K562 (cell line): ENCODE measurements around the gene TLE7. TPM values are rescaled to one million over a fixed set of nuclear protein-coding genes. Genes with fewer than 3 reads are reported as not detected.

ENCODE experiments used
- BRF1 ChIP-seq: IDR thresholded peaks from 3 replicates; pipeline ENCODE4 v1.6.1; 2011; ENCODE audit warnings: borderline replicate concordance, mild to moderate bottlenecking; ENCODE audit not compliant: insufficient read length; ENCODE audit errors: extremely low read depth
- CBX3 ChIP-seq, 2 experiments: IDR thresholded peaks; 1 replicate in 1 of 2; 2 replicates in 1 of 2; pipeline ENCODE4 v1.6.1; 2012; ENCODE audit warnings: inconsistent platforms in 2 of 2, low read length in 2 of 2, borderline replicate concordance in 1 of 2, control low read depth in 1 of 2
- CXXC5 ChIP-seq: fragments of 250-450 bp; sonication (Bioruptor Pico); IDR thresholded peaks from 2 replicates; pipeline ENCODE4 v1.8.0; 2022; ENCODE audit warnings: inconsistent platforms, mild to moderate bottlenecking, moderate library complexity
- ESRRA ChIP-seq: fragments of 450-650 bp; IDR thresholded peaks from 2 replicates; pipeline ENCODE4 v1.6.1; 2014; ENCODE audit warnings: low read depth, mild to moderate bottlenecking, moderate library complexity, borderline replicate concordance
- FOSL1 ChIP-seq: fragments of 200-800 bp; sonication (Bioruptor generic); conservative IDR thresholded peaks from 2 replicates; pipeline ENCODE4 v1.6.1; 2016; ENCODE audit warnings: missing genetic modification characterization, missing compliant biosample characterization
- HLTF ChIP-seq: fragments of 450-650 bp; IDR thresholded peaks from 2 replicates; pipeline ENCODE4 v1.6.1; 2016
- HOXB6 ChIP-seq: fragments of 250-450 bp; sonication (Bioruptor Pico); IDR thresholded peaks from 2 replicates; pipeline ENCODE4 v1.5.1; 2022; ENCODE audit warnings: mild to moderate bottlenecking, borderline replicate concordance
- MTA1 ChIP-seq: fragments of 450-650 bp; IDR thresholded peaks from 2 replicates; pipeline ENCODE4 v1.6.1; 2017; ENCODE audit warnings: borderline replicate concordance
- MTA3 ChIP-seq: fragments of 450-650 bp; formaldehyde crosslinking; IDR thresholded peaks from 2 replicates; pipeline ENCODE4 v1.6.1; 2017; ENCODE audit warnings: mild to moderate bottlenecking, borderline replicate concordance
- MYC ChIP-seq, 2 experiments: fragments of 250-450 bp in 1 of 2; sonication (Bioruptor Pico) in 1 of 2; IDR thresholded peaks; 2 replicates each; pipeline versions ENCODE4 v1.5.1 to v1.6.1; 2012 to 2021; ENCODE audit warnings: low read depth in 2 of 2, borderline replicate concordance in 1 of 2, improper control_type of control experiment in 1 of 2, low read length in 1 of 2, mild to moderate bottlenecking in 1 of 2, moderate library complexity in 1 of 2
- NFIC ChIP-seq: fragments of 450-650 bp; IDR thresholded peaks from 2 replicates; pipeline ENCODE4 v1.6.1; 2017; ENCODE audit warnings: mild to moderate bottlenecking, inconsistent platforms
- POLR3A ChIP-seq: IDR thresholded peaks from 2 replicates; pipeline ENCODE4 v1.6.1; 2011; ENCODE audit warnings: borderline replicate concordance, mild to moderate bottlenecking, moderate library complexity; ENCODE audit not compliant: insufficient read length, insufficient read depth; ENCODE audit errors: extremely low read depth
- ZNF121 ChIP-seq: sonication (generic); formaldehyde crosslinking; conservative IDR thresholded peaks from 2 replicates; pipeline ENCODE4 v1.8.0; 2022; ENCODE audit warnings: missing genetic modification reagents
- ZSCAN29 ChIP-seq: fragments of 450-650 bp; IDR thresholded peaks from 2 replicates; pipeline ENCODE4 v1.6.1; 2017
- polyA plus RNA-seq, 8 experiments: library from polyadenylated mRNA; depleted of rRNA in 4 of 8; stranded (reverse) in 5 of 8; unstranded in 3 of 8; fragments of >200 nt; fragmentation: Nextera tagmentation in 2 of 8; fragmentation: Illumina TruSeq in 1 of 8; extraction: Ambion mirVana in 2 of 8; extraction: Trizol in 1 of 8; gene quantifications; 2 replicates each; pipeline versions ENCODE4 v1.2.1 to v1.2.3, GENCODE V29; 2011 to 2014; ENCODE audit warnings: inconsistent platforms in 1 of 8, missing spikeins in 1 of 8
- total RNA-seq, 7 experiments: library from RNA; depleted of rRNA in 6 of 7; stranded (reverse); fragments of >200 nt in 6 of 7; fragmentation: Illumina TruSeq in 2 of 7; extraction: Trizol in 2 of 7; gene quantifications; 2 replicates each; pipeline versions ENCODE4 v1.2.1 to v1.2.3, GENCODE V29; 2011 to 2021; ENCODE audit warnings: low replicate concordance in 1 of 7
- TF ChIP-seq, protein P1 (sequence below), 2 experiments: fragments of 250-450 bp in 1 of 2; fragments of 450-650 bp in 1 of 2; sonication (Bioruptor Pico) in 1 of 2; IDR thresholded peaks; 2 replicates each; pipeline versions ENCODE4 v1.6.1 to v1.8.0; 2016 to 2021; ENCODE audit warnings: mild to moderate bottlenecking in 2 of 2, moderate library complexity in 2 of 2, missing compliant biosample characterization in 1 of 2, missing genetic modification characterization in 1 of 2
- TF ChIP-seq, protein P2 (sequence below): sonication (generic); formaldehyde crosslinking; IDR thresholded peaks from 2 replicates; pipeline ENCODE4 v1.8.0; 2023; ENCODE audit warnings: mild to moderate bottlenecking, missing genetic modification reagents
- TF ChIP-seq, protein P3 (sequence below): fragments of 450-650 bp; formaldehyde crosslinking; conservative IDR thresholded peaks from 2 replicates; pipeline ENCODE4 v1.4.0; 2022; ENCODE audit warnings: mild to moderate bottlenecking, missing genetic modification characterization
- TF ChIP-seq, protein P4 (sequence below): fragments of 450-650 bp; IDR thresholded peaks from 2 replicates; pipeline ENCODE4 v1.6.1; 2016

The TLE7 gene
- total and polyA plus RNA-seq, 9 of the 15 experiments (the other 6 are each of a cell fraction or from before 2014, with no cell fraction given): not detected

DNA sequence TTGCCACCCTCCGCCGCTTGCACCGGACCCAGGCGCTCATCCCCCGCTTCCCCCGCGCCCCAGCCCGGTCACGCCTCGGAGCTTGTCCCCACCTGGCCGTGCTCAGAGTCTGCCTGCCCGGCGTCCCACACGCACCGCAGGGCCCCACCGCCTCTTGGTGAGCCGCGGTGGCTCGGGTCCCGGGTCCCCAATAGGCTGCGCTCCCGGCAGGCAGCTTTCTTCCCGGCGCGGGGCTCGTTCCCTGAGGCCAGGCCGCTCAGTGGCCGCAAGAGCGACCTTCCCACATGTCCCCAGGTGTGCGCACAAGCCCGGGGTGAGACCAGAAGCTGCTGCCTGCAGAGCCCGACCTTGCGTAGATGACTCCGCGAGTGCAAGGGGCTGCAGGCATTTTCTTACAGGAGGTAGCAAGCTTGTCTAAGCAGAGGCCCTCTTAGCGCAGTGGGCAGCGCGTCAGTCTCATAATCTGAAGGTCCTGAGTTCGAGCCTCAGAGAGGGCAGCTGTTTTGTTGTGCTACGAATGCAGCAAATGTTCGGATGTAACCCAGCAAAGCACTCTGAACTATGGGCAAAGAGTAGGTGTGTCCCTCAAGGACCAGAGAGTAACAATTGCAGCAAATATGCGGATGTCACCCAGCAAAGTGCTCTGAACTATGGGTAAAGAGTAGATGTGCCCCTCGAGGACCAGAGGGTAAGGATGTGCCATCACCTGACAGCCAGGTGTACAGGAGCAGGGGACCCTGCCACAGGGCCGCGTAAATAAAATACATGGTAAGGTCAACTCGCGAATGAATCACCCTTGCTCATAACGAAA, 15.6 kb downstream of the TLE7 start (continued):
- TF ChIP-seq MTA1 (peak; percentile 79; the same call in 1 of the 2 replicates), MYC (IDR thresholded peaks at IDR 0.05; ENCODE audit: low read depth, low read length) (0 out of 2 replicates have a peak, but pooled peaks have one; percentile 15), MYC (CRISPR knock-in tag; IDR thresholded peaks at IDR 0.05; ENCODE audit: borderline replicate concordance, low read depth) (no peak), ZNF121 (CRISPR knock-in tag) (no peak), CBX3 (IDR thresholded peaks at IDR 0.05; ENCODE audit: borderline replicate concordance in 1 of 2, low read length in 2 of 2) (peak in 1 of 2 experiments; percentile 44; a peak in 1 of 3 replicates), MTA3 (peak; percentile 75; the same call in 1 of the 2 replicates), BRF1 (peak; percentile 14), POLR3A (peak; percentile 82), HLTF (no peak), CXXC5 (CRISPR knock-in tag) (0 out of 2 replicates have a peak, but pooled peaks have one; percentile 9), FOSL1 (tag) (peak; percentile 78), ZSCAN29 (0 out of 2 replicates have a peak, but pooled peaks have one; percentile 55), ESRRA (peak; percentile 65; the same call in 1 of the 2 replicates), HOXB6 (CRISPR knock-in tag) (0 out of 2 replicates have a peak, but pooled peaks have one; percentile 19), NFIC (peak; percentile 28; the same call in 1 of the 2 replicates)
- TF ChIP-seq, protein P1, sequence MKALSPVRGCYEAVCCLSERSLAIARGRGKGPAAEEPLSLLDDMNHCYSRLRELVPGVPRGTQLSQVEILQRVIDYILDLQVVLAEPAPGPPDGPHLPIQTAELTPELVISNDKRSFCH (CRISPR knock-in tag; IDR thresholded peaks at IDR 0.05): no peak
- TF ChIP-seq, protein P1 (tag; IDR thresholded peaks at IDR 0.05): peak; percentile 79
- TF ChIP-seq, protein P2, sequence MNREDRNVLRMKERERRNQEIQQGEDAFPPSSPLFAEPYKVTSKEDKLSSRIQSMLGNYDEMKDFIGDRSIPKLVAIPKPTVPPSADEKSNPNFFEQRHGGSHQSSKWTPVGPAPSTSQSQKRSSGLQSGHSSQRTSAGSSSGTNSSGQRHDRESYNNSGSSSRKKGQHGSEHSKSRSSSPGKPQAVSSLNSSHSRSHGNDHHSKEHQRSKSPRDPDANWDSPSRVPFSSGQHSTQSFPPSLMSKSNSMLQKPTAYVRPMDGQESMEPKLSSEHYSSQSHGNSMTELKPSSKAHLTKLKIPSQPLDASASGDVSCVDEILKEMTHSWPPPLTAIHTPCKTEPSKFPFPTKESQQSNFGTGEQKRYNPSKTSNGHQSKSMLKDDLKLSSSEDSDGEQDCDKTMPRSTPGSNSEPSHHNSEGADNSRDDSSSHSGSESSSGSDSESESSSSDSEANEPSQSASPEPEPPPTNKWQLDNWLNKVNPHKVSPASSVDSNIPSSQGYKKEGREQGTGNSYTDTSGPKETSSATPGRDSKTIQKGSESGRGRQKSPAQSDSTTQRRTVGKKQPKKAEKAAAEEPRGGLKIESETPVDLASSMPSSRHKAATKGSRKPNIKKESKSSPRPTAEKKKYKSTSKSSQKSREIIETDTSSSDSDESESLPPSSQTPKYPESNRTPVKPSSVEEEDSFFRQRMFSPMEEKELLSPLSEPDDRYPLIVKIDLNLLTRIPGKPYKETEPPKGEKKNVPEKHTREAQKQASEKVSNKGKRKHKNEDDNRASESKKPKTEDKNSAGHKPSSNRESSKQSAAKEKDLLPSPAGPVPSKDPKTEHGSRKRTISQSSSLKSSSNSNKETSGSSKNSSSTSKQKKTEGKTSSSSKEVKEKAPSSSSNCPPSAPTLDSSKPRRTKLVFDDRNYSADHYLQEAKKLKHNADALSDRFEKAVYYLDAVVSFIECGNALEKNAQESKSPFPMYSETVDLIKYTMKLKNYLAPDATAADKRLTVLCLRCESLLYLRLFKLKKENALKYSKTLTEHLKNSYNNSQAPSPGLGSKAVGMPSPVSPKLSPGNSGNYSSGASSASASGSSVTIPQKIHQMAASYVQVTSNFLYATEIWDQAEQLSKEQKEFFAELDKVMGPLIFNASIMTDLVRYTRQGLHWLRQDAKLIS (CRISPR knock-in tag): 0 out of 2 replicates have a peak, but pooled peaks have one; percentile 36
- TF ChIP-seq, protein P3, sequence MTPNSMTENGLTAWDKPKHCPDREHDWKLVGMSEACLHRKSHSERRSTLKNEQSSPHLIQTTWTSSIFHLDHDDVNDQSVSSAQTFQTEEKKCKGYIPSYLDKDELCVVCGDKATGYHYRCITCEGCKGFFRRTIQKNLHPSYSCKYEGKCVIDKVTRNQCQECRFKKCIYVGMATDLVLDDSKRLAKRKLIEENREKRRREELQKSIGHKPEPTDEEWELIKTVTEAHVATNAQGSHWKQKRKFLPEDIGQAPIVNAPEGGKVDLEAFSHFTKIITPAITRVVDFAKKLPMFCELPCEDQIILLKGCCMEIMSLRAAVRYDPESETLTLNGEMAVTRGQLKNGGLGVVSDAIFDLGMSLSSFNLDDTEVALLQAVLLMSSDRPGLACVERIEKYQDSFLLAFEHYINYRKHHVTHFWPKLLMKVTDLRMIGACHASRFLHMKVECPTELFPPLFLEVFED: peak; percentile 45; the same call in 1 of the 2 replicates
- TF ChIP-seq, protein P4, sequence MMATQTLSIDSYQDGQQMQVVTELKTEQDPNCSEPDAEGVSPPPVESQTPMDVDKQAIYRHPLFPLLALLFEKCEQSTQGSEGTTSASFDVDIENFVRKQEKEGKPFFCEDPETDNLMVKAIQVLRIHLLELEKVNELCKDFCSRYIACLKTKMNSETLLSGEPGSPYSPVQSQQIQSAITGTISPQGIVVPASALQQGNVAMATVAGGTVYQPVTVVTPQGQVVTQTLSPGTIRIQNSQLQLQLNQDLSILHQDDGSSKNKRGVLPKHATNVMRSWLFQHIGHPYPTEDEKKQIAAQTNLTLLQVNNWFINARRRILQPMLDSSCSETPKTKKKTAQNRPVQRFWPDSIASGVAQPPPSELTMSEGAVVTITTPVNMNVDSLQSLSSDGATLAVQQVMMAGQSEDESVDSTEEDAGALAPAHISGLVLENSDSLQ: peak; percentile 75
